GM12873 (cell line): ENCODE results near the gene CNMD.
A peak's percentile ranks its signal among the peaks of the same experiment; 100 is the strongest.

Experiments used
- CTCF ChIP-seq: IDR thresholded peaks from 2 replicates; pipeline ENCODE4 v1.5.1; 2012; ENCODE audit warnings: low read depth, mild to moderate bottlenecking, moderate library complexity, low read length, control low read depth; ENCODE audit not compliant: insufficient read depth; ENCODE audit errors: missing control alignments

The CNMD gene

GRCh38 chr13:52744842-52745375 is 5.3 kb upstream of the CNMD start:
- TF ChIP-seq CTCF: no peak

GRCh38 chr13:52743988-52744387 is 4.4 kb upstream of the CNMD start:
- no peak for TF ChIP-seq CTCF

- TF ChIP-seq CTCF: no peak
Measured at GRCh38 chr13:52743569-52743968, 3.9 kb upstream of the CNMD start.

- peak; percentile 45 for TF ChIP-seq CTCF
Measured at GRCh38 chr13:52738719-52739467, 727 bp downstream of the CNMD start.

GRCh38 chr13:52737965-52738364 is 1.7 kb downstream of the CNMD start:
- no peak for TF ChIP-seq CTCF

GRCh38 chr13:52737451-52737850 is 2.2 kb downstream of the CNMD start:
- no peak for TF ChIP-seq CTCF

- TF ChIP-seq CTCF: no peak
Measured at GRCh38 chr13:52736891-52737290, 2.7 kb downstream of the CNMD start.
